HepG2 (cell line): ENCODE data around the gene DCUN1D3. TPM values are rescaled to one million over a fixed set of nuclear protein-coding genes. Genes with fewer than 3 reads are reported as not detected.

Experiments
- ATAC-seq: fragments of 200-7000 bp; cut with Tn5 transposase; 3 replicates; pipeline ENCODE4 v1.9.1; 2020; ENCODE audit warnings: mild to moderate bottlenecking, moderate library complexity
- BruUV-seq: library from RNA; stranded (reverse); fragments of 400-500 nt; replicated peaks from 2 replicates; lab custom pipeline; 2021; lab: Mats Ljungman, UMichigan
- CTCF ChIA-PET: fragments of 300-600 bp; formaldehyde crosslinking; extraction: SDS; loops from one replicate; lab custom pipeline; 2021; ENCODE audit warnings: low total read pairs, inconsistent platforms, low intra/inter-chr PET ratio; lab: Yijun Ruan, JAX
- POLR2A ChIA-PET: fragments of 350-600 bp; sonication (Branson Sonifier 250); formaldehyde crosslinking; loops from one replicate; lab custom pipeline; 2020; ENCODE audit warnings: antibody characterized with exemption, inconsistent platforms; lab: Yijun Ruan, JAX
- DNase-seq: peaks from one replicate; pipeline ENCODE4 v3.0.0-alpha.2; 2015; ENCODE audit warnings: low spot score
- FAIRE-seq: peaks from 3 replicates; lab custom pipeline; 2011; peaks lifted over from hg19 to GRCh38; lab: Jason Lieb, UNC
- H2AFZ ChIP-seq: one replicate; pipeline ENCODE4 v1.6.1; 2011; ENCODE audit warnings: low read length, inconsistent platforms
- H3K27ac ChIP-seq: fragments of 300-600 bp; 3 replicates; pipeline ENCODE4 v1.8.0; 2011; ENCODE audit warnings: mixed run types, mild to moderate bottlenecking, mixed read lengths, low read length, inconsistent platforms; ENCODE audit not compliant: insufficient read depth; ENCODE audit errors: extremely low read length
- H3K27me3 ChIP-seq, 2 experiments: fragments of 200-600 bp in 1 of 2; 2 replicates in 1 of 2; 3 replicates in 1 of 2; pipeline versions ENCODE4 v1.6.0 to v1.8.0; 2011; ENCODE audit warnings: low read length in 2 of 2, mild to moderate bottlenecking in 2 of 2, moderate library complexity in 2 of 2, inconsistent platforms in 1 of 2; ENCODE audit not compliant: insufficient read depth in 2 of 2, control insufficient read depth in 1 of 2
- H3K36me3 ChIP-seq, 2 experiments: fragments of 200-600 bp in 1 of 2; replicated peaks in 1 of 2; 2 replicates in 1 of 2; 3 replicates in 1 of 2; pipeline versions ENCODE4 v1.5.1 to v1.8.0; 2011; ENCODE audit warnings: low read length in 2 of 2, inconsistent platforms in 1 of 2; ENCODE audit not compliant: insufficient read depth in 2 of 2, control insufficient read depth in 1 of 2
- H3K4me1 ChIP-seq: 2 replicates; pipeline ENCODE4 v1.5.1; 2012; ENCODE audit warnings: low read length, inconsistent platforms; ENCODE audit not compliant: insufficient read depth
- H3K4me2 ChIP-seq: 2 replicates; pipeline ENCODE4 v1.6.0; 2011; ENCODE audit warnings: low read depth, low read length, inconsistent platforms
- H3K4me3 ChIP-seq, 3 experiments: fragments of 200-600 bp in 1 of 3; sonication (generic), shearing (Covaris generic) in 1 of 3; replicated peaks in 1 of 3; 2 replicates each; pipeline ENCODE4 v1.5.1; 2011 to 2016; ENCODE audit warnings: low read length in 3 of 3, inconsistent platforms in 2 of 3, low read depth in 2 of 3, mild to moderate bottlenecking in 2 of 3, control low read depth in 1 of 3, mixed read lengths in 1 of 3; ENCODE audit not compliant: insufficient read depth in 1 of 3
- H3K79me2 ChIP-seq: one replicate; pipeline ENCODE4 v1.6.1; 2011; ENCODE audit warnings: low read length, inconsistent platforms; ENCODE audit not compliant: insufficient read depth
- H3K9ac ChIP-seq: 2 replicates; pipeline ENCODE4 v1.6.0; 2011; ENCODE audit warnings: mild to moderate bottlenecking, low read depth, low read length, inconsistent platforms; ENCODE audit not compliant: insufficient read depth
- H3K9me3 ChIP-seq: 2 replicates; pipeline ENCODE4 v1.5.1; 2012; ENCODE audit warnings: mild to moderate bottlenecking, low read length
- H4K20me1 ChIP-seq: 2 replicates; pipeline ENCODE4 v1.6.0; 2011; ENCODE audit warnings: inconsistent platforms, mild to moderate bottlenecking, low read length, moderate library complexity; ENCODE audit not compliant: insufficient read depth
- ARID5B ChIP-seq: IDR thresholded peaks from 2 replicates; pipeline ENCODE4 v1.4.0; 2020; ENCODE audit warnings: mild to moderate bottlenecking, missing genetic modification reagents
- FOXA1 ChIP-seq, 2 experiments: fragments of 450-650 bp in 1 of 2; sonication (generic) in 1 of 2; formaldehyde crosslinking in 1 of 2; IDR thresholded peaks; 2 replicates each; pipeline versions ENCODE4 v1.4.0 to v1.6.1; 2016 to 2020; ENCODE audit warnings: missing genetic modification reagents in 1 of 2
- FOXP1 ChIP-seq, 2 experiments: fragments of 450-650 bp in 1 of 2; IDR thresholded peaks; 2 replicates each; pipeline ENCODE4 v1.6.1; 2017 to 2018; ENCODE audit warnings: antibody characterized with exemption in 1 of 2
- GATAD2A ChIP-seq: IDR thresholded peaks from 2 replicates; pipeline ENCODE4 v1.6.1; 2016
- MAF1 ChIP-seq: sonication (generic); formaldehyde crosslinking; IDR thresholded peaks from 2 replicates; pipeline ENCODE4 v1.5.0; 2020; ENCODE audit warnings: missing genetic modification reagents, borderline replicate concordance
- RFX1 ChIP-seq: fragments of 450-650 bp; IDR thresholded peaks from 2 replicates; pipeline ENCODE4 v1.6.1; 2017
- SOX13 ChIP-seq, 3 experiments: fragments of 450-650 bp in 1 of 3; sonication (generic) in 1 of 3; formaldehyde crosslinking in 1 of 3; IDR thresholded peaks in 2 of 3; conservative IDR thresholded peaks in 1 of 3; 2 replicates each; pipeline versions ENCODE4 v1.5.0 to v1.6.1; 2016 to 2020; ENCODE audit warnings: antibody characterized with exemption in 1 of 3, mild to moderate bottlenecking in 1 of 3, missing compliant biosample characterization in 1 of 3, missing genetic modification reagents in 1 of 3, moderate library complexity in 1 of 3
- SOX5 ChIP-seq: IDR thresholded peaks from 2 replicates; pipeline ENCODE4 v1.6.1; 2016; ENCODE audit warnings: borderline replicate concordance
- SOX6 ChIP-seq, 2 experiments: fragments of 450-650 bp in 1 of 2; sonication (generic) in 1 of 2; formaldehyde crosslinking in 1 of 2; IDR thresholded peaks; 2 replicates each; pipeline versions ENCODE4 v1.4.0 to v1.6.1; 2017 to 2020; ENCODE audit warnings: antibody characterized with exemption in 1 of 2, mild to moderate bottlenecking in 1 of 2, missing genetic modification reagents in 1 of 2
- ZBTB33 ChIP-seq: sonication (generic); formaldehyde crosslinking; IDR thresholded peaks from 2 replicates; pipeline ENCODE4 v1.4.0; 2020; ENCODE audit warnings: missing genetic modification reagents
- ZMAT5 ChIP-seq: sonication (generic); formaldehyde crosslinking; IDR thresholded peaks from 2 replicates; pipeline ENCODE4 v1.5.0; 2020; ENCODE audit warnings: mild to moderate bottlenecking, low read depth, missing genetic modification reagents, borderline replicate concordance
- ZNF687 ChIP-seq: sonication (generic); formaldehyde crosslinking; IDR thresholded peaks from 2 replicates; pipeline ENCODE4 v1.5.1; 2020; ENCODE audit warnings: mild to moderate bottlenecking, missing genetic modification reagents, moderate library complexity
- WGBS: methylation state at CpG from one replicate; pipeline ENCODE4 v1.1.6; 2017; ENCODE audit warnings: low lambda C conversion rate; 5-methylcytosine and 5-hydroxymethylcytosine counted together
- in situ Hi-C: cut with HindIII; loops from 2 replicates; pipeline ENCODE4 v1.10.0; 2017; ENCODE audit warnings: low pct_unique_long_range_greater_than_20kb; ENCODE audit not compliant: extremely low pct_ligation_motif_present
- intact Hi-C: fragments of 100-400 bp; cut with micrococcal nuclease; formaldehyde crosslinking; loops from one replicate; pipeline ENCODE4 v1.10.0; 2022; ENCODE audit not compliant: unreplicated experiment
- polyA plus RNA-seq, 8 experiments: library from polyadenylated mRNA; depleted of rRNA in 3 of 8; stranded (reverse) in 7 of 8; unstranded in 1 of 8; fragments of >200 nt; fragmentation: Illumina TruSeq in 4 of 8; extraction: Trizol in 4 of 8; gene quantifications; 2 replicates each; pipeline versions ENCODE4 v1.2.1 to v1.2.3, GENCODE V29; 2011 to 2016; ENCODE audit warnings: low read depth in 4 of 8, missing spikeins in 1 of 8, mixed read lengths in 1 of 8; ENCODE audit not compliant: insufficient read depth in 1 of 8
- total RNA-seq, 5 experiments: library from RNA; depleted of rRNA; stranded (reverse); fragments of >200 nt; fragmentation: Illumina TruSeq; extraction: Trizol; gene quantifications; 2 replicates each; pipeline ENCODE4 v1.2.3, GENCODE V29; 2016; ENCODE audit warnings: low read depth in 1 of 5

Gene DCUN1D3
- total and polyA plus RNA-seq, 2 of the 13 experiments (the other 11 are each of a cell fraction or from before 2014, with no cell fraction given): 5.0 to 19.3 TPM

GRCh38 chr16:20904507-20905081, 4.4 kb upstream of the DCUN1D3 start:
- FAIRE-seq (no peak), DNase-seq (peak; percentile 40), ATAC-seq (no peak)
- WGBS: 88% methylated on average over 3 of the region's 3 CpGs
- peaks cover 59% of the 10 kb centered on the region for H3K4me1 ChIP-seq
- H4K20me1 ChIP-seq: no peaks in the 10 kb centered on the region
- no peaks in the 10 kb centered on the region for H3K9me3 ChIP-seq
- ChIA-PET POLR2A (no interaction called here), CTCF (no interaction called here)
- no peaks in the 10 kb centered on the region; a peak in 1 of 5 replicates for H3K27me3 ChIP-seq
- H3K9ac ChIP-seq: no peak overlapping the region
- H2AFZ ChIP-seq: no peak overlapping the region
- peaks cover 35% of the 10 kb centered on the region for H3K79me2 ChIP-seq
- in situ Hi-C loops (no loop called here), intact Hi-C loops (no loop called here)
- H3K27ac ChIP-seq: no peak overlapping the region
- H3K36me3 ChIP-seq: no peaks in the 10 kb centered on the region; a peak in 1 of 5 replicates
- BruUV-seq: no TSS peak
- no peak overlapping the region for H3K4me3 ChIP-seq
- H3K4me2 ChIP-seq: peak overlapping the region; percentile 2; the same call in 1 of the 2 replicates
- TF ChIP-seq SOX6 (IDR thresholded peaks at IDR 0.05) (no peak), SOX6 (CRISPR knock-in tag; IDR thresholded peaks at IDR 0.05) (peak; percentile 28; the same call in 1 of the 2 replicates), ZNF687 (CRISPR knock-in tag) (no peak), GATAD2A (peak; percentile 35; the same call in 1 of the 2 replicates), MAF1 (CRISPR knock-in tag) (no peak), ZMAT5 (CRISPR knock-in tag) (no peak), FOXP1 (IDR thresholded peaks at IDR 0.05) (no peak), FOXP1 (CRISPR knock-in tag; IDR thresholded peaks at IDR 0.05) (no peak), SOX13 (IDR thresholded peaks at IDR 0.05) (0 out of 2 replicates have a peak, but pooled peaks have one; percentile 27), SOX13 (CRISPR knock-in tag; conservative IDR thresholded peaks at IDR 0.05 in 1 of 2, IDR thresholded peaks at IDR 0.05 in 1 of 2) (peak in 1 of 2 experiments; percentile 90; a peak in 2 of 4 replicates), FOXA1 (IDR thresholded peaks at IDR 0.05) (no peak), FOXA1 (CRISPR knock-in tag; IDR thresholded peaks at IDR 0.05) (peak; percentile 36; the same call in 1 of the 2 replicates), SOX5 (peak; percentile 86), ARID5B (0 out of 2 replicates have a peak, but pooled peaks have one; percentile 33), RFX1 (no peak), ZBTB33 (peak; percentile 63; the same call in 1 of the 2 replicates)
